SIG-M5 (cell line): ENCODE results near the gene FAM53A.
"Not testable (repeated sequence)": the region's sequence is repeated elsewhere in the genome, so short reads cannot be mapped to it uniquely, and the experiment has no call there.

Experiments
- DNase-seq: peaks from one replicate; lab custom pipeline; 2025; lab: John Stamatoyannopoulos, UW

The FAM53A gene

DNA sequence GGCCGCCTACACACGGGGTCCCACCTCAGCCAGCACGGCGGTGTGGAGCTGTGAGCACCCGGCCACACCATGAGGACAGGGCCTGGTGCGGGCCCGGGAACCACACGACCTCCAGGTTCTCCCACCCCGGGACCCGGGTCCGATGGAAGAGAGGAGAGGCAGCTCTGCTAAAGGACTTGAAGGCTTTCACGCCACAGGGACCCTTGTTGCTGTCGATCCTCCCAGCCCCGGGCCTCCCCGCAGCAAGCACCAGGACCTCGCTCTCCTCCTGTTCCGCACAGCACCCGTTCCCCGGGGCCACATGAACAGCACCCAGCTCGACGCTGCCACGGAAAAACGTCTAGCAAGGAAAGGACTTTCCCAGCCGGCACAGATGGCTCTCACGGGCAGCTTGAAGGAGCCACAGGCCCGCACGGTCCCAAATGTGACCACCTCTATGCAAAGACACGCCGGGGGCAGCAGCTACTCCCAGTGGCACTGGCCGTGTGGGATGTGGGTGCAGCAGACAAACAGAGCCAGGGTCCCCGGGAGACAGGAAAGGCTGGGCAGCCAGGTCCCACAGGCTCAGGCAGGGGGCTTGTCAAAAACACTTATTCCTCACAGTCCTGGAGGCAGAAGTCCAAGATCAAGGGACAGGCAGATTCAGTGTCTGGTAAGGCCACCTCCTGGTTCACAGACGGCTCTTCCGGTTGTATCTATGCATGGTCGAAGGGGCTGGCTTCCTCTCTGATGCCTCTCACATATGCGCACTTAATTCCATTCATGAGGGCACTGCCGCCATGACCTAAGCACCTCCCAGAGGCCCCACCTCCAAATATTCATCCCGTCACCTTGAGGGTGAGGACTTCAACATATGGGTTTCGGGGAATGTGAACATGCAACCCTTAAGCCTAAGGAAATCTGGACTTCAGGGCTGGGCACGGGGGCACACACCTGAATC is 24.7 kb downstream of the FAM53A start:
- DNase-seq: no peak

DNA sequence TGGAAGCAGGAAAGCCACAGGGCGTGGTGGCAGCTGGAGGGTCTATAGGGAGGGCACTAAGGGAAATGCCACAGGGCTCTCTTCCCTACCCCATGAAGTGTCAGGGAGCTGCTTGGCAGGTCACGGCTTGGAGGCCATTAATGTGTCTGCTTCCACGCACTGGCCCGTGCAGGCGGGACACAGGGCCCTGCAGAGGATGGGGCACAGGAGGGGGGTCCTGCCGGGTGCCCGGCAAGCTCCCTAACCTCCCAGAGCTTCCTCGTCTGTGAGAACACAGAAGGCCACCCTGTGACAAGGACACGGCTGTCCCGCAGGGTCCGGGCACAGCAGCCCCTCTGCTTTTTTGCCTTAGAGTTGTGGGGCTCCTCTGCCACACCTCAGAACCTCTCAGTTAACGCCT is 25.5 kb downstream of the FAM53A start:
- no peak for DNase-seq

DNA sequence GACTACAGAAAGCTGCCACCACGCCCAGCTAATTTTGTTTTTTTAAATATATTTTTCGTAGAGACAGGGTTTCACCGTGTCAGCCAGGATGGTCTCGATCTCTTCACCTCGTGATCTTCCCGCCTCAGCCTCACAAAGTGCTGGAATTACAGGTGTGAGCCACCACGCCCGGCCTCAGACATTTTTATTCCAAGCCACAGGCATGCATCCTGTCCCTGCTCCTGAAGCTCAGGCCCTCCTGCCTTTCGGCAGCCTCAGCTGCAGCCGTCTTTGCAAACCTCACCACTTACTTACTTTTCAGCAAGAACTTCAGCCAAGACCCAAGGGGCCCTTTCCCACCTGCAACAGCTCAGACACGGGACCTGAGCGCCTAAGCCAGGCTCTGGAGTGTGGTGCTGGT is 26.0 kb downstream of the FAM53A start:
- DNase-seq: no peak

DNA sequence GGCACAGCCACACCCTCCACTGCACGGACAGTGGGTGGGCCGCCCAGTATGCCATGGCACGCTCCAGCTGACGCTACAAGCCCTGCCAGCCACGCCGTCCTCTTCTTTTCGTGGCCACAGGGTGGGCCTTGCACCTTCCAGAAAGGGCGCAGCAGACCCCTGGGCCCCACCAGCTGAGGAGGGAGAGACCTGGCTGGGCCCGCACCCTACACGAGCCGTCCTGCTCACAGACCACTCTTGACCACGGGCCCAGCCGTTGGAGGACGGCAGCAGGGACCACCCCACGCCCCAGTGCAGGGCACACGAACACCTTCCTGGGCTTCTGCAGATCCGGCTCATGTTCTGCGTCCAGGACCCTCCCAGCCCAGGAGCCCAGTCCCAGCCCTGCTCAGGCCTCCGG is 27.1 kb downstream of the FAM53A start:
- no peak for DNase-seq

DNA sequence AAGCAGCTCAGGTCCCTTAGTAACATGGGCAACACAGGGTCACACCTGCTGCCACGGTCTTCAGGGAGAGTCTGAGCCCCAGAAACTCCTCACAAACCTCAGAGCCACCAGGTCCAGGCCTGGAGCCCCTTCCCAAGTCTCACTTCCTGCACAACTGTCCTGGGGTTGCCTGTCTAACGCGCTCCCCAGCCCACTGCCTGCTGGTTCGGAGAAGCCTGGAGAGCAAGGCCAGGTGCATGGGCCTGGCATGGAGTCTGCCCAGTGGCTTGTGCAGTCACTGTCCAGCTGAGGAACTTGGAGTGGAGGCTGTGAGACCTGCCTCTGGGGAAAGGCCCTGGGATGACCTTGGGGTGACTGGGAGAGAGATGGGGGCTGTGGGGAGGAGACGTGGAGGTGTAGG is 28.0 kb downstream of the FAM53A start:
- no peak for DNase-seq

DNA sequence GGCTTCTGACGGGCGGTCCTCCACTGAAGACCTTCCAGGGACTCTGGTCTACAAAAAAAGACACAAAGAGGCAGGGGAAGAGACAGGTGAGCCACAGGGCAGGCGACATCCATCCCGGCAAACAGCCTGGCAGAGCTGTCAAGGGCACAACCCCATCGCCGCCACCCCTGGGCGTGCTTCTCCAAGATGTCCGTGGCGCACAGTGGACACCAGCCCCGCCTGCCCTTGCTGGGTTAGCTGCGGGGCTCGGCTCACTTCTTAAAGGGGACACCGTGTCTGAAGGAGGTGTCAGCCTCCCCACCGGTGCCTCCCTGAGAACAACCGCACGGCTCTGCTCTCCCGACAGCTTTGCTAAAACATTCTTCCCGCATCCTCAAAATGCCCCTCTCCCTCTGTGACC is 28.4 kb downstream of the FAM53A start:
- DNase-seq: no peak

DNA sequence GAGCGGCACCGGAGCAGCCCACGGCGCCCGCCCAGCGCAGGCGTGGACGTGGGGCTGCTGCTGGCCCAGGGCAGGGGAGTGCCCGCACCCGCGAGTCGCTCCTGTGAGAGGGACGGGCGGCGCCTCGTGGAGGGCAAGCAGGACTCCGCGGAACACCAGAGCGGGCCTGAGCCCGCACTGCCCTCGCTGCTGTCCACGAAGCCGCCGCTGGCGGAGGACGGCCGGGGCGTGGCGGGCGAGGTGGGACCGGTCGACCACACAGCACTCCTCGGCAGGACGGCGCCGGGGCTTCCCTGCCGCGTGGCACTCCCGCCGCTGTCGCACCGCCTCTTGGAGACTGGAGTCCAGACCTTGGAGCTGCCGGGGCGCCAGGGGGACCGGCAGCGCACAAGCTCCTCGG is 29.0 kb downstream of the FAM53A start:
- DNase-seq: no peak

DNA sequence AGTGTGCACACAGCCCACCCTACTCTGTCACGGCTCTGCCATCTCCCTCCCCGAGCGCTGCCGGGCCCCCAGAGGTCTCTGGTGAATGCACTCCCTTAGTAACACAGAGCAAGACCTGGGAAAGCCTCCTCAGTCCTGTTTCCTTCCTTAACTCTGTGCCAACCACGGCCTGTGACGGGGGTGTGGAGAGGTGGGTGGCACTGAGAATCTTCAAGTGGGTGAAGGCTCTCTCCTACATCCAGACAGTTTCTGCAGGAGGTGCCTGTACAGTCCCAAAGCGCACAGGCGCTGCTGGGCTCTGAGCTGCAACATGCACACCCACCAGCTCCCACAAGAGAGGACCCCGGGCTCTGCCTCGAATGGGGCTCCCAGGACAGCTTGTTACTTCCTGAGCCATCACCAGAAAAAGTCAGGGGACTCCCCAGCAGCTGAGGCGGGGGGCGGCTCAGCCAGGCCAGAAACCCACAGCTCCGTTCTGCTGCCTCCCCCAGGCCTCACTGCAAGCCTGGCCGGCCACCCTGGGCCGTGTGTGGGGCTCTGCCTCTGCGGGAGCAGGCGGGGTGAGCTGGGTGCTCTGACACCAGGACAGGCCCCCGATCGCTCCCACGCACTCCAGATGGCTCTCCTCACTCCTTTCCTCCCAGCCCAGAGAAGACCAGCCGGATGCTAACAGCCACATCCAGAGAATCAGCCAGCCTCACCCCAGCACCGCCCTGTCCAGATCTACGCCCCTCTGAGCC is 29.7 kb downstream of the FAM53A start:
- no peak for DNase-seq

DNA sequence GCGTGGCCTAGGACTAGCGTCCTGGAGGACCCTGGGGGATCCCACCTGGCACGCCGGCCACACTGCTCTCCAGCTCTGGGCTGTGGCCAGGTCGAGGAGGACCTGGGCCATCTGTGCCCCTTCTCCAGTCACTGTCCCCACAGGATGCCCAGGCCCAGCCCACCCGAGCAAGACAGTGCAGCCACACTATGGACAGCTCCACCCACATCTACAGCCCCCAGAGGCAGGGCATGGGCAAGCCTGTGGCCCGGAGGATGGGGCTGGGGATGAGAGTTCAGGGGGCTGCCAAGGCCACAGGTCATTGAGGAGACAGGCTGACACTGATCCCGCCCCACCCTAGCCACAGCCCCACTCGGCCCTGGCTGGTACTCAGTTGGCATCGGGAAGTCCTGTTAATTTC is 30.3 kb downstream of the FAM53A start:
- no peak for DNase-seq

DNA sequence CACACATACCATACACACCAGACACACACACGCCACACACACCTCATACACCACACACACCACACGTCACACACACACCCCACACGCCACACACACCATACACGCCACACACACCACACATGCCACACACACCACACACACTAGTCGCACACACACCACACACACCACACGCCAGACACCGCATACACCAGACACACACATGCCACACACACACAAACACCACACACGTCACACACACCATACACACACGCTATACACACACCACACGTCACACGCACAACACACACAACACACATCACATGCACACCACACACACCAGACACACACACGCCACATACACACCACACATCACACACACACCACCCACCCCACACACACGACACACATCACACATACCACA is 32.0 kb downstream of the FAM53A start:
- DNase-seq: no peak

DNA sequence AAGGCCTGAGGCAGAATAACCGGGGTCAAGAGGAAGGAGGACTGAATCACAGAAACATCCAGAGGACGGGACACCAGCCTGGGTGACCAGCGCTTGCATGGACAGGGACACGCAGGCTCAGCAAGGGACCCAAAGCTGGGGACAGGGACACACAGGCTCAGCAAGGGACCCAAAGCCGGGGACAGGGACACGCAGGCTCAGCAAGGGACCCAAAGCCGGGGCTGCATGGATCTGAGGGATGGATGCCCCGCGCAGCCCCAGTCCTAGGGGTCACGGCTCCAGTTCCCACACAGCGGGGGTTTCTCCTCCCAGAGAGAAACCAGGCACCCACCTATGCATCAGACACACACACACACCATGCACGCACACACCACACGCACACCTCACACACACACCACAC is 32.5 kb downstream of the FAM53A start:
- DNase-seq: no peak

DNA sequence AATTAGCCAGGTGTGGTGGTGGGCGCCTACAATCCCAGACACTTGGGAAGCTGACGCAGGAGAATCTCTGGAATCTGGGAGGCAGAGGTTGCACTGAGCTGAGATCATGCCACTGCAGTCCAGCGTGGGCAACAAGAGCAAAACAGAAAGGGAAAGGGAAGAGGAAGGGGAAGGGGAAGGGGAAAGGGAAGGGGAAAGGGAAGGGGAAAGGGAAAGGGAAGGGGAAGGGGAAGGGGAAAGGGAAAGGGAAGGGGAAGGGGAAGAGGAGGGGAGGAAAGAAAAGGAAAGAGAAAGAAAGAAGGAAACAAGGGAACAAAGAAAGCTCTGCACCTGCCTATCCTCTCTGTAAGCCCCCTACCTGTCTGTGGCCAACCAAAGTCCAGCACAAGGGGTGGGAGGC is 35.2 kb downstream of the FAM53A start:
- DNase-seq: no peak

DNA sequence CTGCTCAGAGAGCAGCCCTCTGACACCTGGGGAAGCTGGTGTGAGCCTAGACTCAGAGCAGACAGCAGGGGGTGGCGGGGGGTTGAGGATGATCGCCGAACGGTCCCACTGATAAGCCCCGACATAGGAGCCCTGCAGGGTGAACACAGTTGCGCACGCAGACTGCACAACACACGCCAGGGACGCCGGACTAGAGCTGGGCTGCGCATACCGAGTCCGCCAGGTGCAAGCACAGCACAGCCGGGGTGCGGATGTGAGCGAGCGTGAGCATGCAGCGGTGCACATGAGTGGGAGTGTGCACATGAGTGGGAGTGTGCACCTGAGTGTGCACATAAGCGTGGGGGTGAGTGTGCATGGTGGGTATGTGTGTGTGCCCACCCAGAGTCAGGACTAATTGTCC is 36.7 kb downstream of the FAM53A start:
- no peak for DNase-seq

DNA sequence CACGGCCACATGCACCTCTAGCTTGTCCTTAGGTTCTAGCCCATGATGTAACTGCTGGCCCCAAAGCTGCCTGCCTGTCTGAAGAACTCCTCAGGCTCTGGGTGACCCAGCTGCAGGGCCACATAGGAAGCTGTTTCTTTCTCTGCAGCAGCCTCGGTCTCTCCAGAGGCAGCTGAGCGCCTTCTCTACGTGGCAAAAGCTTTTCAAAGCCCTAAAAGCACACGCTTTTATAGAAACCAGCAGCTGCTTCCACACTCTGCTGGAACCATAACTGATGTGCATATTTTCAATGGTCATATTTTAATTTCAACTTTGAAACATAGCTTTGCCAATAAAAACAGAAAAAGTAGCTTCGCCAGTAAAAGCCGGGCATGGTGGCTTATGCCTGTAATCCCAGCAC is 37.4 kb downstream of the FAM53A start:
- DNase-seq: no peak

DNA sequence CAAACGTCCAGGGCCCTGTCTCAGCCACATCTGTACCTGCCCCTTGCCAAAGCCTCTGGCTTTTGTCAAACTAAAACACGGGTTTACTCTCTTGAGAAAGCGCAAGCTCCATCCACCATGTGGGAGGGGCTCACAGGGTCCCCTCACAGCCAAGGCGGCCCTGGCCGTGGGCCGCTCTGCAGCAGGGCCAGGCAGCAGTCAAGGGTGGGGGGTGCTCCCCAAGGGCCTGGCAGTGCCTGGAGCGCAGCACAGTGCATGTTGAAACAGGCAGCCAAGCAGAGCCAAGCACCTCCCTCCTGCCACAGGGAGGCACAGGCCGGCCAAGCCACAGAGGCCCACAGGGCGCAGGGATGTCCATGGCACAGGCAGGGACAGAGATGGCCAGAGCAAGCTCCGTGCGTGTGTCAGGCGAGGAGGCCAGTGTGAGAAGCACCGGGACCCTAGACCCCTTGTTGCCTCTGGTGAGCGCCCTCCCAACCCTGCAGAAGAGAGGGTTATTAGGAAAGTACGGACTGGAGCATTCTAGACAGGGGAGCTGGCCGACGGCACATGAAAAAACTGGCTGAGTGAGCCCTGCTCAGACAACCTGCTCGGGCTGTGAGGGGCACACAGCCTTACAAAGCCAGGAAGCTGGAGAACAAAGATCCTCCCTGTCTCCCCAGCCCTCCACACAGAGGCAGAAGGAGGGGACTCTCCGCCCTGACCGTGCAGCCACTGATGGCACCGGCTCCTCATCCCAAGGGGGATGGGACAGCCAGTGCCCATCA is 39.0 kb downstream of the FAM53A start:
- no peak for DNase-seq

DNA sequence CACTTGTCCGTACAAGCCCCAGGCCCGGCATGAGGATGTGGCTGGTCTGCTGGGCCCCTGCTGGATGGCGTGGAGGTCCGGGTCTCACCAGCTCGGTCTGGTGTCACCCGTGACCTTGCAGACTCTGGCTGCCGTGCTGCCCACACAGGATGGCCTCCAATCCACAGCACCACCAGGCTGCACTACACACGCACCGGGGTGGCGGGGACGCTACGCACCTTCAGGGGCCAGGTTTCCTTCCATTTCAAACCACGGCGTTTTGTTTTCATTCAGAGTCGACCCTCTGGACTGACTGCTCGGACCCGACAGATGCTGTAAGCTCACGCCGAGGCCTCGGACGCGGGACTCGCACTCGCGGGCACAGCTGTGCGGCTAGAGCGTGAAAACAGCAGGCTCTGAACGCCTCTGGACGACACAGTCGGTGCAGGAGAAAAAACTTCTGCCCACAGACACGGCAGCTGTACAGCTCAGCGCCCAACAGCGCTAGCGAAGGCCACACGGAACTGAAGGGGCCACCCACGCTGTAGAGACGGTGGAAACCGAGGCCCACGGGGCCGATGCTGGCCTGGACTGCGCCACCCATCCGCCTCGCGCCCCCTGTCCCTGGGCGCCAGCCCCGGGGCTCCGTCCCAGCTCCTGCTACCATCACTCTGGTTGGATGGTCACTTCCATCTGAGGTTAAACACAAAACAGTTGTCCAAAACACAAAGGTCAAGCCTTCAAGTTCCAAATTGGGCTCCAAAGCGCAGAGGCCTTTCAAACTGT is 40.0 kb downstream of the FAM53A start:
- DNase-seq: no peak

DNA sequence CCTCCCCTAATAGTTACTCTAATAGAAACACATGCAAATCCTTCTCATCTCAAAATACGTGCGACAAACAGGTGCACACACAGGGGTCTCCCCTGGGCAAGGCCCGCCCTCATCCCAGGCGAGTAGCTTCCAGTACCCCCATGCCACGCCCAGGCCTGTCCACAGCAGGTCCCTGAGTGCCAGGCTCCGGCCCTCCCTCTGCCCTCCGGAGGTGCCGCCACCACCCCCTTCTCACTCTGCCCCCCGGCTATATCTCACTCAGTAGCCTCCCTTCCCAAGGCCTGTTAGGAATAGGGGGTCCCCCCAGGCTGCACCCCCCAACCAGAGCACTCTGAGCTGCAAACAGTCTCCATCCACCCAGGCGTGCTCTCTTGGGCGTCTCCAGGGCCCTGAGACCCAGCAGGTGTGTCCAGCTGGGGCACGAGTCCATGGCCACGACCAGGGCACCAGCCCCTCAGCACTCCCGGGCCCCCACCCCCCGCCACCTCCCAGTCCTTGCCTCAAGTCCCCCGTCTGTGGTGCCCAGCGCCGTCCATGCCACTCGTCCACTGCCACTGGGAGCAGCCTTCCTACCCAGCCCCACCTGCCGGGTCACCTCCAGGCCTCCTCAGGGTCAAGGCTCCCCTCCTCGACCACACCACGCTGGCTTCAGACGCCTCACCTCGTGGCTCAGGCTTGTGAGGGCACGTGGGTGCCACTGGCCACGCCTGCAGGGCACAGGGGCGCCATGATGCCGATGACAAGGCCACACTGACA is 41.7 kb downstream of the FAM53A start:
- no peak for DNase-seq

DNA sequence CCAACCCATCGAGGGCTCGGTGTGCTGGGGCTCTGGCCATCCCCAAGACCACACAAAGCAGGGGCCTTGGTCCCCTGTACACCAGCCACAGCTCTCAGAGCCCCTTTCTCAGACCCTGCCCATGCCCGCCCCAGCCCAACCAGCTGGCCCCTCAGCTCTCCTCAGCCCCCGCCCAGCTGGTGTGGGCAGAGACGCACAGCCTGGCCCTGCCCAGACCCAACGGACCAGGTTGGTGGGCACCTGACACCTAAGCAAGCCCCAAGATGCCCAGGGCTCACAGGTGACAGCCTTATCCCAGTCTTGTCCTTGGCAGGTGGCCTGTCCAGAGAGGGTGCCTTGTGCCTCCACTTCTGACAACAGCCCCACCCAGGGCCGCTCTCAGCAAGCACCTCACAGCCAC is 42.4 kb downstream of the FAM53A start:
- DNase-seq: no peak

DNA sequence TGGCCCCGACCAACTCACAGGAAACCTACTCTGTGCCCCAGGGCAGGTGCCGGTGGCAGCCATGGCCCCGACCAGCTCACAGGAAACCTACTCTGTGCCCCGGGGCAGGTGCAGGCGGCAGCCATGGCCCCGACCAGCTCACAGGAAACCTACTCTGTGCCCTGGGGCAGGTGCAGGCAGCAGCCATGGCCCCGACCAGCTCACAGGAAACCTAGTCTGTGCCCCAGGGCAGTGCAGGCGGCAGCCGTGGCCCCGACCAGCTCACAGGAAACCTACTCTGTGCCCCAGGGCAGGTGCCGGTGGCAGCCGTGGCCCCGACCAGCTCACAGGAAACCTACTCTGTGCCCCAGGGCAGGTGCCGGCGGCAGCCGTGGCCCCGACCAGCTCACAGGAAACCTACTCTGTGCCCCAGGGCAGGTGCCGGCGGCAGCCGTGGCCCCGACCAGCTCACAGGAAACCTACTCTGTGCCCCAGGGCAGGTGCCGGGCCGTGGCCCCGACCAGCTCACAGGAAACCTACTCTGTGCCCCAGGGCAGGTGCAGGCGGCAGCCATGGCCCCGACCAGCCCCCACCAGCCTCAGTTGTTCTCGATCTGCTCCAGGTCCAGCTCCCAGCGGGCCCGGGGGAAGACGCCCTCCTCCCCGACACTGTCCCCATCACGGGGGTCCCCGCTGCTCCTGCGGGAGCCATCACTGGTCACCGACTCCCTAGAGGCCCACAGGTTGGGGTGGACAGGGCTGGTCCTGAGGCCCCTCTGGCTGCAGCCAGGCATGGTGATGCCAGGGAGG is 43.2 kb downstream of the FAM53A start:
- not testable (repeated sequence) for DNase-seq

DNA sequence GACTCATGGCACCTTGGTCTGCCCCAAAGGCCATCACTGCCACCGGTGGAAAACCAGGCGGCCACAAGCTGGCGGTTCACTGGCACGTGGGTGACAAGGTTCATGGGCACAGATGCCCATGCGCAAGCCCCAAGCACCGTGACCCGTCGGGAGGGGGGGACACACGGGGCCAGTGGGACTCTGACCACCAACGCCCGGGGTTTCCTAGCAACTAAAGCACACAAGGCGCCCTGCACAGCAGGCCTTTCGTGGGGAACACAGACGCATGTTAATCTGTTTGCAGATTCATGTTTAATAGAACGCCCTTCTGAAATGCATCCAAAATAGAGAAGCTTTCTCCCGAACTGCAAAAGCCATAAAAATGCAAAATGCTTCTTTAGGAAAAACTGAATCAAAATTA is 43.9 kb downstream of the FAM53A start:
- no peak for DNase-seq
